IMR-90 (cell line): ENCODE results near the gene HRH1. TPM values are rescaled to one million over a fixed set of nuclear protein-coding genes. Genes with fewer than 3 reads are reported as not detected.
A peak's percentile ranks its signal among the peaks of the same experiment; 100 is the strongest.

Experiments used
- ATAC-seq: fragments of 200-7000 bp; cut with Tn5 transposase; 2 replicates; pipeline ENCODE4 v1.9.1; 2020; ENCODE audit warnings: low read depth, mild to moderate bottlenecking, moderate library complexity
- BruUV-seq: library from RNA; stranded (reverse); fragments of 400-500 nt; replicated peaks from 2 replicates; lab custom pipeline; 2021; lab: Mats Ljungman, UMichigan
- CTCF ChIA-PET: fragments of 300-600 bp; formaldehyde crosslinking; extraction: SDS; loops from one replicate; lab custom pipeline; 2021; ENCODE audit warnings: antibody characterized with exemption; lab: Yijun Ruan, JAX
- POLR2A ChIA-PET: fragments of 300-600 bp; sonication (Branson Sonifier 250); formaldehyde crosslinking; loops from one replicate; lab custom pipeline; 2022; ENCODE audit warnings: antibody characterized with exemption; ENCODE audit not compliant: unreplicated experiment; lab: Charles Lee
- DNase-seq: peaks from one replicate; pipeline ENCODE4 v3.0.0; 2013
- H2AFZ ChIP-seq: replicated peaks from 2 replicates; pipeline ENCODE3; 2013; ENCODE audit warnings: low read length, mild to moderate bottlenecking; ENCODE audit not compliant: poor library complexity
- H2AK5ac ChIP-seq: 2 replicates; pipeline ENCODE4 v1.6.1; 2013; ENCODE audit warnings: low read depth, low read length, inconsistent platforms
- H2AK9ac ChIP-seq: replicated peaks from 2 replicates; pipeline ENCODE3; 2013; ENCODE audit warnings: mild to moderate bottlenecking, low read depth, low read length, moderate library complexity; ENCODE audit not compliant: poor library complexity
- H2BK120ac ChIP-seq: 2 replicates; pipeline ENCODE4 v1.6.1; 2013; ENCODE audit warnings: low read depth, low read length, inconsistent platforms
- H2BK15ac ChIP-seq: 3 replicates; pipeline ENCODE4 v1.6.1; 2013; ENCODE audit warnings: low read depth, low read length, inconsistent platforms
- H2BK20ac ChIP-seq: 2 replicates; pipeline ENCODE4 v1.6.1; 2013; ENCODE audit warnings: low read depth, mild to moderate bottlenecking, inconsistent platforms, low read length, moderate library complexity
- H2BK5ac ChIP-seq: 2 replicates; pipeline ENCODE4 v1.6.1; 2013; ENCODE audit warnings: mild to moderate bottlenecking, low read depth, low read length, inconsistent platforms; ENCODE audit not compliant: poor library complexity, severe bottlenecking
- H3K14ac ChIP-seq: replicated peaks from 2 replicates; pipeline ENCODE4 v1.6.1; 2013; ENCODE audit warnings: low read depth, low read length, inconsistent platforms
- H3K18ac ChIP-seq: 2 replicates; pipeline ENCODE4 v1.6.1; 2013; ENCODE audit warnings: low read depth, low read length, control low read depth
- H3K23ac ChIP-seq: 2 replicates; pipeline ENCODE4 v1.6.1; 2013; ENCODE audit warnings: low read depth, low read length, inconsistent platforms
- H3K27ac ChIP-seq: 2 replicates; pipeline ENCODE4 v1.5.1; 2013; ENCODE audit warnings: mild to moderate bottlenecking, control low read depth, low read length; ENCODE audit not compliant: insufficient read depth
- H3K27me3 ChIP-seq: 2 replicates; pipeline ENCODE4 v1.6.1; 2013; ENCODE audit warnings: low read length; ENCODE audit not compliant: control insufficient read depth, insufficient read depth
- H3K36me3 ChIP-seq: 2 replicates; pipeline ENCODE4 v1.6.1; 2013; ENCODE audit warnings: low read length, mixed read lengths; ENCODE audit not compliant: control insufficient read depth, insufficient read depth
- H3K4ac ChIP-seq: 2 replicates; pipeline ENCODE4 v1.6.1; 2013; ENCODE audit warnings: low read depth, low read length, inconsistent platforms
- H3K4me1 ChIP-seq: 2 replicates; pipeline ENCODE4 v1.6.1; 2013; ENCODE audit warnings: low read length, mixed read lengths; ENCODE audit not compliant: control insufficient read depth, insufficient read depth
- H3K4me2 ChIP-seq: 2 replicates; pipeline ENCODE4 v1.6.1; 2013; ENCODE audit warnings: low read depth, mild to moderate bottlenecking, control low read depth, low read length, moderate library complexity
- H3K4me3 ChIP-seq: 2 replicates; pipeline ENCODE4 v1.5.1; 2013; ENCODE audit warnings: low read depth, mild to moderate bottlenecking, control low read depth, low read length, moderate library complexity; ENCODE audit not compliant: insufficient read depth
- H3K56ac ChIP-seq: 2 replicates; pipeline ENCODE4 v1.6.1; 2013; ENCODE audit warnings: low read length, inconsistent platforms; ENCODE audit not compliant: insufficient read depth; ENCODE audit errors: extremely low read depth
- H3K79me1 ChIP-seq, 2 experiments: 2 replicates each; pipeline ENCODE4 v1.6.1; 2013; ENCODE audit warnings: low read length in 2 of 2, inconsistent platforms in 1 of 2, low read depth in 1 of 2
- H3K9ac ChIP-seq: 2 replicates; pipeline ENCODE4 v1.6.1; 2013; ENCODE audit warnings: low read depth, low read length, control low read depth
- H3K9me1 ChIP-seq: 2 replicates; pipeline ENCODE4 v1.6.1; 2013; ENCODE audit warnings: low read length, inconsistent platforms; ENCODE audit not compliant: insufficient read depth
- H3K9me3 ChIP-seq: 2 replicates; pipeline ENCODE4 v1.6.1; 2013; ENCODE audit warnings: low read length; ENCODE audit not compliant: control insufficient read depth, insufficient read depth
- H4K20me1 ChIP-seq: 2 replicates; pipeline ENCODE4 v1.6.1; 2013; ENCODE audit warnings: low read length, inconsistent platforms; ENCODE audit not compliant: insufficient read depth
- H4K5ac ChIP-seq: 2 replicates; pipeline ENCODE4 v1.6.1; 2013; ENCODE audit warnings: mild to moderate bottlenecking, low read depth, low read length, control low read depth
- H4K8ac ChIP-seq, 2 experiments: 2 replicates each; pipeline ENCODE4 v1.6.1; 2013; ENCODE audit warnings: low read depth in 2 of 2, low read length in 2 of 2, control low read depth in 1 of 2, inconsistent platforms in 1 of 2
- H4K91ac ChIP-seq: 2 replicates; pipeline ENCODE4 v1.6.1; 2013; ENCODE audit warnings: low read depth, low read length, inconsistent platforms; ENCODE audit not compliant: insufficient read depth
- BHLHE40 ChIP-seq: fragments of 150-350 bp; IDR thresholded peaks from 2 replicates; pipeline ENCODE4 v1.6.1; 2016; ENCODE audit warnings: mild to moderate bottlenecking, low read depth, low read length
- CEBPB ChIP-seq: IDR thresholded peaks from 2 replicates; pipeline ENCODE4 v1.6.1; 2012; ENCODE audit warnings: low read depth, low read length, improper control_type of control experiment
- CHD1 ChIP-seq: IDR thresholded peaks from 2 replicates; pipeline ENCODE4 v1.6.1; 2012; ENCODE audit warnings: low read depth, low read length, improper control_type of control experiment
- CTCF ChIP-seq: conservative IDR thresholded peaks from 2 replicates; pipeline ENCODE4 v1.5.1; 2012; ENCODE audit warnings: mild to moderate bottlenecking, low read depth, low read length, improper control_type of control experiment
- ELK1 ChIP-seq: fragments of 150-350 bp; IDR thresholded peaks from 2 replicates; pipeline ENCODE4 v1.6.1; 2016; ENCODE audit warnings: low read depth, mild to moderate bottlenecking, low read length, moderate library complexity, borderline replicate concordance
- FOS ChIP-seq: fragments of 150-350 bp; IDR thresholded peaks from 2 replicates; pipeline ENCODE4 v1.6.1; 2016; ENCODE audit warnings: low read depth, low read length
- MAFK ChIP-seq: IDR thresholded peaks from 2 replicates; pipeline ENCODE4 v1.6.1; 2012; ENCODE audit warnings: low read depth, low read length, improper control_type of control experiment
- MAZ ChIP-seq: IDR thresholded peaks from 2 replicates; pipeline ENCODE4 v1.6.1; 2012; ENCODE audit warnings: low read depth, mild to moderate bottlenecking, low read length, improper control_type of control experiment, moderate library complexity, borderline replicate concordance
- NFE2L2 ChIP-seq: fragments of 150-350 bp; IDR thresholded peaks from 2 replicates; pipeline ENCODE4 v1.6.1; 2016; ENCODE audit warnings: low read depth, mild to moderate bottlenecking, low read length
- POLR2A ChIP-seq: IDR thresholded peaks from 2 replicates; pipeline ENCODE4 v1.6.1; 2012; ENCODE audit warnings: mild to moderate bottlenecking, low read depth, low read length
- RAD21 ChIP-seq: IDR thresholded peaks from 2 replicates; pipeline ENCODE4 v1.6.1; 2012; ENCODE audit warnings: low read length, improper control_type of control experiment
- RCOR1 ChIP-seq: IDR thresholded peaks from 2 replicates; pipeline ENCODE4 v1.6.1; 2012; ENCODE audit warnings: mild to moderate bottlenecking, low read length, improper control_type of control experiment; ENCODE audit not compliant: insufficient replicate concordance
- SMC3 ChIP-seq: fragments of 150-350 bp; IDR thresholded peaks from 2 replicates; pipeline ENCODE4 v1.6.1; 2016; ENCODE audit warnings: low read depth, mild to moderate bottlenecking, antibody characterized with exemption, low read length, moderate library complexity
- WGBS, 2 experiments: methylation state at CpG; one replicate each; pipeline versions ENCODE4 v1.1.5 to v1.1.7; 2013; ENCODE audit warnings: missing lambda C conversion rate in 2 of 2; ENCODE audit not compliant: insufficient read length in 1 of 2; ENCODE audit errors: extremely low coverage in 2 of 2; 5-methylcytosine and 5-hydroxymethylcytosine counted together
- dilution Hi-C: fragments of 300-500 bp; cut with HindIII; formaldehyde crosslinking; loops from one replicate; pipeline ENCODE4 v1.14.3; 2018; ENCODE audit warnings: low sequenced_read_pairs; ENCODE audit not compliant: unreplicated experiment
- in situ Hi-C: fragments of 300-500 bp; cut with MboI; formaldehyde crosslinking; loops from 3 replicates; pipeline ENCODE4 v1.14.3; 2019; ENCODE audit warnings: low sequenced_read_pairs, inconsistent platforms, mixed read lengths
- intact Hi-C: fragments of 100-400 bp; cut with micrococcal nuclease; formaldehyde crosslinking; loops from 2 replicates; pipeline ENCODE4 v1.10.0; 2022
- polyA plus RNA-seq, 3 experiments: library from polyadenylated mRNA; depleted of rRNA; stranded (reverse); fragments of >200 nt; gene quantifications; 2 replicates each; pipeline ENCODE4 v1.2.3, GENCODE V29; 2012; ENCODE audit warnings: low replicate concordance in 1 of 3
- total RNA-seq: library from RNA; depleted of rRNA; stranded (reverse); fragments of >200 nt; gene quantifications from 2 replicates; pipeline ENCODE4 v1.2.3, GENCODE V29; 2012
- TF ChIP-seq, protein P1 (sequence below): fragments of 150-350 bp; IDR thresholded peaks from 2 replicates; pipeline ENCODE4 v1.6.1; 2017; ENCODE audit warnings: mild to moderate bottlenecking, antibody characterized with exemption, low read length, low read depth

The HRH1 gene
- total and polyA plus RNA-seq, 2 of the 4 experiments (the other 2 are of a cell fraction), result 7.6 to 16.1 TPM

DNA sequence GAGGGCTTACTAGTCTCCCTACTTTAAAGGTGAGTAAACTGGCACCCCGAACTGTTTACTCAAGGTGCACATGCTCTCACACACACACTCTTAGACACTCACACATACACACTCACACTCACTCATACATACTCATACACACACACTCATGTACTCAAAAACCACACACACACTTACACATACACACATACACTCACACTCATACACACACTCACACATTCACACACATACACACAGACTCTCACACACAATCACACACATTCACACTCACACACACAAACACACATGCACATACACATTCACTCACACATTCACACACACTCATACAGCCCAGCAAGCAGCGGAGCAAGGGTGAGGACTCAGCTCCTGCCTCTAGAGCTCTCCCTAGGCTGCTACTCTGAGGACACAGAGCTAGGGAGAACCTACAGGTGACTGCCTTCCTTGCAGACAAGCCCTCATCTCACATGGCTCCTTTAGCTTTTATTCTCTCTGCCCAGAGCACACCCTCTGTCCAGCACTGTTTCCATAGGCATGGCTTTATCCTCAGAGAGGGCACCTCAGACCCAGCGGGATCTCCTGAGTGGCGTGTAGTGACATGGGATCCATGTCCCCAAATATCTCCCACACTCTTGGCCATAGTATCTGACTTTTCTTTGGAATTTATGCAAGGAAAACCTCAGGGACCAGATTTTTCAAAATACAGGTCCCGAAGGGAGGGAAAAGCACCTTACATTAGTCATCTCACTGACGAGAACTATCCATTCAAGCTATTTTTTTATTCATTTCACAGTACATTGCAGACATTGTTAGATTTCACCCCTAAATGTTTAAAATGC is 91.8 kb downstream of the HRH1 start:
- no peak overlapping the region for H3K18ac ChIP-seq
- H4K20me1 ChIP-seq, result 0 out of 2 replicates have a peak, but pooled peaks cover 8% of the 10 kb centered on the region
- dilution Hi-C loops, result no loop called here
- POLR2A ChIA-PET, result no interaction called here
- peaks cover 4% of the 10 kb centered on the region; the same call in 1 of the 2 replicates for H3K36me3 ChIP-seq
- H3K27me3 ChIP-seq, result no peaks in the 10 kb centered on the region
- peak overlapping the region; percentile 72; the same call in 1 of the 2 replicates for H3K23ac ChIP-seq
- no peak overlapping the region for H3K27ac ChIP-seq
- H3K4me2 ChIP-seq, result no peak overlapping the region
- peak overlapping the region in 1 of 2 experiments; percentile 57; a peak in 2 of 4 replicates for H4K8ac ChIP-seq
- H3K9me1 ChIP-seq, result peaks cover 25% of the 10 kb centered on the region
- H3K9ac ChIP-seq, result no peak overlapping the region
- H2BK120ac ChIP-seq, result peak overlapping the region; percentile 63
- peaks cover 41 to 76% of the 10 kb centered on the region in 2 experiments for H3K79me1 ChIP-seq
- no peaks in the 10 kb centered on the region for H3K9me3 ChIP-seq
- no peak overlapping the region for H3K56ac ChIP-seq
- intact Hi-C loops, result no loop called here
- ATAC-seq (0 out of 2 replicates have a peak, but pooled peaks have one; percentile 31), DNase-seq (no peak)
- H3K4me3 ChIP-seq, result no peak overlapping the region
- H2BK5ac ChIP-seq, result peak overlapping the region; percentile 69
- H4K5ac ChIP-seq, result no peak overlapping the region
- H3K4ac ChIP-seq, result peak overlapping the region; percentile 36
- no peak overlapping the region for H2AK9ac ChIP-seq
- H2AK5ac ChIP-seq, result peak overlapping the region; percentile 92
- no peak overlapping the region for H2AFZ ChIP-seq
- BruUV-seq, result no TSS peak
- H4K91ac ChIP-seq, result peak overlapping the region; percentile 71
- H2BK15ac ChIP-seq, result peak overlapping the region; percentile 22; the same call in 2 of the 3 replicates
- peak overlapping the region; percentile 84 for H3K14ac ChIP-seq
- peak overlapping the region; percentile 2; the same call in 1 of the 2 replicates for H2BK20ac ChIP-seq
- WGBS, 2 experiments, result 83% methylated on average over 1 of the region's 6 CpGs; no CpG with 5 or more reads in 1 of the 2 experiments
- CTCF ChIA-PET, result no interaction called here
- in situ Hi-C loops, result no loop called here
- peaks cover 6% of the 10 kb centered on the region for H3K4me1 ChIP-seq
- TF ChIP-seq, protein P1, sequence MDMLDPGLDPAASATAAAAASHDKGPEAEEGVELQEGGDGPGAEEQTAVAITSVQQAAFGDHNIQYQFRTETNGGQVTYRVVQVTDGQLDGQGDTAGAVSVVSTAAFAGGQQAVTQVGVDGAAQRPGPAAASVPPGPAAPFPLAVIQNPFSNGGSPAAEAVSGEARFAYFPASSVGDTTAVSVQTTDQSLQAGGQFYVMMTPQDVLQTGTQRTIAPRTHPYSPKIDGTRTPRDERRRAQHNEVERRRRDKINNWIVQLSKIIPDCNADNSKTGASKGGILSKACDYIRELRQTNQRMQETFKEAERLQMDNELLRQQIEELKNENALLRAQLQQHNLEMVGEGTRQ, result no peak
- TF ChIP-seq RCOR1 (no peak), CHD1 (no peak), NFE2L2 (no peak), POLR2A (no peak), ELK1 (no peak), CEBPB (no peak), RAD21 (no peak), BHLHE40 (no peak), MAZ (no peak), MAFK (no peak), CTCF (no peak), FOS (no peak), SMC3 (no peak)
